ENCODE measurements around the gene SPEG.

- TF ChIP-seq, protein P1, sequence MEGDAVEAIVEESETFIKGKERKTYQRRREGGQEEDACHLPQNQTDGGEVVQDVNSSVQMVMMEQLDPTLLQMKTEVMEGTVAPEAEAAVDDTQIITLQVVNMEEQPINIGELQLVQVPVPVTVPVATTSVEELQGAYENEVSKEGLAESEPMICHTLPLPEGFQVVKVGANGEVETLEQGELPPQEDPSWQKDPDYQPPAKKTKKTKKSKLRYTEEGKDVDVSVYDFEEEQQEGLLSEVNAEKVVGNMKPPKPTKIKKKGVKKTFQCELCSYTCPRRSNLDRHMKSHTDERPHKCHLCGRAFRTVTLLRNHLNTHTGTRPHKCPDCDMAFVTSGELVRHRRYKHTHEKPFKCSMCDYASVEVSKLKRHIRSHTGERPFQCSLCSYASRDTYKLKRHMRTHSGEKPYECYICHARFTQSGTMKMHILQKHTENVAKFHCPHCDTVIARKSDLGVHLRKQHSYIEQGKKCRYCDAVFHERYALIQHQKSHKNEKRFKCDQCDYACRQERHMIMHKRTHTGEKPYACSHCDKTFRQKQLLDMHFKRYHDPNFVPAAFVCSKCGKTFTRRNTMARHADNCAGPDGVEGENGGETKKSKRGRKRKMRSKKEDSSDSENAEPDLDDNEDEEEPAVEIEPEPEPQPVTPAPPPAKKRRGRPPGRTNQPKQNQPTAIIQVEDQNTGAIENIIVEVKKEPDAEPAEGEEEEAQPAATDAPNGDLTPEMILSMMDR (IDR thresholded peaks at IDR 0.05; ENCODE audit: insufficient read depth, low read depth, low read length) = no peak
- TF ChIP-seq EZH2 (IDR thresholded peaks at IDR 0.05; ENCODE audit: insufficient read depth, low read length) = no peak
These were observed 99.5 kb downstream of the SPEG start for GRCh38 chr2:219533930-219534661.
